ENCODE results near the gene AUTS2. TPM values are rescaled to one million over a fixed set of nuclear protein-coding genes. Genes with fewer than 3 reads are reported as not detected.

The AUTS2 gene
- total RNA-seq, 1 donor from 2014 or later, result 80.6 TPM

GRCh38 chr7:69603937-69604494, 5.7 kb downstream of the AUTS2 start:
- Mint-ChIP-seq H3K4me1 (ENCODE audit: unreplicated experiment) (peaks cover 12% of the 10 kb centered on the region), H3K9me3 (ENCODE audit: unreplicated experiment) (no peaks in the 10 kb centered on the region), H3K4me3 (ENCODE audit: unreplicated experiment) (no peak overlapping the region), H3K36me3 (ENCODE audit: unreplicated experiment) (no peaks in the 10 kb centered on the region), H3K27ac (ENCODE audit: unreplicated experiment) (no peak overlapping the region), H3K27me3 (ENCODE audit: unreplicated experiment) (no peaks in the 10 kb centered on the region)
- TF ChIP-seq, protein P1, sequence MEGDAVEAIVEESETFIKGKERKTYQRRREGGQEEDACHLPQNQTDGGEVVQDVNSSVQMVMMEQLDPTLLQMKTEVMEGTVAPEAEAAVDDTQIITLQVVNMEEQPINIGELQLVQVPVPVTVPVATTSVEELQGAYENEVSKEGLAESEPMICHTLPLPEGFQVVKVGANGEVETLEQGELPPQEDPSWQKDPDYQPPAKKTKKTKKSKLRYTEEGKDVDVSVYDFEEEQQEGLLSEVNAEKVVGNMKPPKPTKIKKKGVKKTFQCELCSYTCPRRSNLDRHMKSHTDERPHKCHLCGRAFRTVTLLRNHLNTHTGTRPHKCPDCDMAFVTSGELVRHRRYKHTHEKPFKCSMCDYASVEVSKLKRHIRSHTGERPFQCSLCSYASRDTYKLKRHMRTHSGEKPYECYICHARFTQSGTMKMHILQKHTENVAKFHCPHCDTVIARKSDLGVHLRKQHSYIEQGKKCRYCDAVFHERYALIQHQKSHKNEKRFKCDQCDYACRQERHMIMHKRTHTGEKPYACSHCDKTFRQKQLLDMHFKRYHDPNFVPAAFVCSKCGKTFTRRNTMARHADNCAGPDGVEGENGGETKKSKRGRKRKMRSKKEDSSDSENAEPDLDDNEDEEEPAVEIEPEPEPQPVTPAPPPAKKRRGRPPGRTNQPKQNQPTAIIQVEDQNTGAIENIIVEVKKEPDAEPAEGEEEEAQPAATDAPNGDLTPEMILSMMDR (IDR thresholded peaks at IDR 0.05), result no peak
- DNase-seq (ENCODE audit: extremely low spot score, unreplicated experiment), result no peak

- peaks cover 16% of the 10 kb centered on the region for H3K4me1 Mint-ChIP-seq (ENCODE audit: unreplicated experiment)
- H3K36me3 Mint-ChIP-seq (ENCODE audit: unreplicated experiment), result no peaks in the 10 kb centered on the region
Observed at GRCh38 chr7:69605070-69605469, 6.8 kb downstream of the AUTS2 start.

GRCh38 chr7:69605546-69605945, 7.3 kb downstream of the AUTS2 start:
- TF ChIP-seq, protein P1 (IDR thresholded peaks at IDR 0.05), result no peak
- Mint-ChIP-seq H3K4me3 (ENCODE audit: unreplicated experiment) (no peak overlapping the region), H3K27ac (ENCODE audit: unreplicated experiment) (no peak overlapping the region), H3K4me1 (ENCODE audit: unreplicated experiment) (peaks cover 16% of the 10 kb centered on the region), H3K9me3 (ENCODE audit: unreplicated experiment) (no peaks in the 10 kb centered on the region), H3K27me3 (ENCODE audit: unreplicated experiment) (no peaks in the 10 kb centered on the region), H3K36me3 (ENCODE audit: unreplicated experiment) (no peaks in the 10 kb centered on the region)
- no peak for DNase-seq (ENCODE audit: extremely low spot score, unreplicated experiment)

More at GRCh38 chr7:69605070-69605469, 6.8 kb downstream of the AUTS2 start:
- H3K27ac Mint-ChIP-seq (ENCODE audit: unreplicated experiment), result no peak overlapping the region
- H3K27me3 Mint-ChIP-seq (ENCODE audit: unreplicated experiment), result no peaks in the 10 kb centered on the region
- TF ChIP-seq, protein P1 (IDR thresholded peaks at IDR 0.05), result no peak
- no peak overlapping the region for H3K4me3 Mint-ChIP-seq (ENCODE audit: unreplicated experiment)
- no peaks in the 10 kb centered on the region for H3K9me3 Mint-ChIP-seq (ENCODE audit: unreplicated experiment)
- DNase-seq (ENCODE audit: extremely low spot score, unreplicated experiment), result no peak

DNA sequence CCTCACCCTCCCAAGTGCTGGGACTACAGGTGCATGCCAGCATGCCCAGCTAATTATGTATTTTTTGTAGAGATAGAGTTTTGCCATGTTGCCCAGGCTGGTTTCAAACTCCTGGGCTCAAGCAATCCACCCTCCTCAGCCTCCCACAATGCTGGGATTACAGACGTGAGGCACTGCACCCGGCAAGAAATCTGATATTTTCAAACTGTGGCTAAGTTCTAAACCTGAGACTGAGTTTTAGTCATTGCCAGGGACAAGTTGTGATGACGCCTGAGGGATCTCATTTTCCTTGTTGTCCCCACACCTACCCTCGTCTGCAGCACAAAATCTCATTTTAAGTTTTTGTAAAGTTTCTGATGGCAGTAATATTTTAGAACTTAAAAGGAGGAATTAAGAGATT, 9.8 kb downstream of the AUTS2 start:
- DNase-seq (ENCODE audit: extremely low spot score, unreplicated experiment), result no peak
- H3K27ac Mint-ChIP-seq (ENCODE audit: unreplicated experiment), result no peak overlapping the region
- H3K27me3 Mint-ChIP-seq (ENCODE audit: unreplicated experiment), result no peaks in the 10 kb centered on the region
- H3K4me1 Mint-ChIP-seq (ENCODE audit: unreplicated experiment), result peaks cover 18% of the 10 kb centered on the region
- H3K36me3 Mint-ChIP-seq (ENCODE audit: unreplicated experiment), result no peaks in the 10 kb centered on the region
- TF ChIP-seq, protein P1 (IDR thresholded peaks at IDR 0.05), result no peak
- no peaks in the 10 kb centered on the region for H3K9me3 Mint-ChIP-seq (ENCODE audit: unreplicated experiment)
- no peak overlapping the region for H3K4me3 Mint-ChIP-seq (ENCODE audit: unreplicated experiment)

DNA sequence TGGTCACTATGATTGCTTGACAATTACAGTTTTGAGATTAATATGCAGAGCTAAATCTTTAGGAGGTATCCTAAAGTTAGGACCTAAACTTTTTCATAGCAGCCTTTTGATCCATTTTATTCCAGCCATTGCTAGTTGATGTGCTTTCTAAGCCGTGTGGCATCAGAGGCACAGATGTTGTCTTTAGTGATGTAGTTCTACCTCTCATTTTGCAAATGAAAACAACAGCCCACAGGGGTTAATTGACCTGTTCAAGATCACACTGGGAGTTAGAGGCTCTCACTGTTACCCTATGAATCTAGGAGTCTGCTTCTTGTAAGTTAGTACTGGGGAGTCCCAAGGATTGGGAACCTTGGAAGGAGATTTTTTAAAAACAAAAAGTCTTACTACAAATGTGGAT, 10.6 kb downstream of the AUTS2 start:
- Mint-ChIP-seq H3K4me3 (ENCODE audit: unreplicated experiment) (no peak overlapping the region), H3K27me3 (ENCODE audit: unreplicated experiment) (no peaks in the 10 kb centered on the region), H3K9me3 (ENCODE audit: unreplicated experiment) (no peaks in the 10 kb centered on the region), H3K36me3 (ENCODE audit: unreplicated experiment) (no peaks in the 10 kb centered on the region), H3K27ac (ENCODE audit: unreplicated experiment) (no peak overlapping the region), H3K4me1 (ENCODE audit: unreplicated experiment) (peaks cover 19% of the 10 kb centered on the region)
- DNase-seq (ENCODE audit: extremely low spot score, unreplicated experiment), result no peak
- TF ChIP-seq, protein P1 (IDR thresholded peaks at IDR 0.05), result no peak
